GM12872 (cell line): ENCODE results near the gene STUB1.

Source experiments
- TF ChIP-seq, protein P1 (sequence below): IDR thresholded peaks from 3 replicates; pipeline ENCODE4 v1.5.1; 2011; ENCODE audit warnings: low read depth, mild to moderate bottlenecking, low read length, moderate library complexity; ENCODE audit not compliant: insufficient read depth

The STUB1 gene

GRCh38 chr16:640614-641013, 39.6 kb upstream of the STUB1 start:
- TF ChIP-seq, protein P1, sequence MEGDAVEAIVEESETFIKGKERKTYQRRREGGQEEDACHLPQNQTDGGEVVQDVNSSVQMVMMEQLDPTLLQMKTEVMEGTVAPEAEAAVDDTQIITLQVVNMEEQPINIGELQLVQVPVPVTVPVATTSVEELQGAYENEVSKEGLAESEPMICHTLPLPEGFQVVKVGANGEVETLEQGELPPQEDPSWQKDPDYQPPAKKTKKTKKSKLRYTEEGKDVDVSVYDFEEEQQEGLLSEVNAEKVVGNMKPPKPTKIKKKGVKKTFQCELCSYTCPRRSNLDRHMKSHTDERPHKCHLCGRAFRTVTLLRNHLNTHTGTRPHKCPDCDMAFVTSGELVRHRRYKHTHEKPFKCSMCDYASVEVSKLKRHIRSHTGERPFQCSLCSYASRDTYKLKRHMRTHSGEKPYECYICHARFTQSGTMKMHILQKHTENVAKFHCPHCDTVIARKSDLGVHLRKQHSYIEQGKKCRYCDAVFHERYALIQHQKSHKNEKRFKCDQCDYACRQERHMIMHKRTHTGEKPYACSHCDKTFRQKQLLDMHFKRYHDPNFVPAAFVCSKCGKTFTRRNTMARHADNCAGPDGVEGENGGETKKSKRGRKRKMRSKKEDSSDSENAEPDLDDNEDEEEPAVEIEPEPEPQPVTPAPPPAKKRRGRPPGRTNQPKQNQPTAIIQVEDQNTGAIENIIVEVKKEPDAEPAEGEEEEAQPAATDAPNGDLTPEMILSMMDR = no peak

GRCh38 chr16:641326-642188, 38.7 kb upstream of the STUB1 start, which contains the start of gene MCRIP2:
MCRIP2 (plus strand) TSS chr16:641828; CDS start chr16:641992, 164 bp downstream.
- TF ChIP-seq, protein P1 = no peak

DNA sequence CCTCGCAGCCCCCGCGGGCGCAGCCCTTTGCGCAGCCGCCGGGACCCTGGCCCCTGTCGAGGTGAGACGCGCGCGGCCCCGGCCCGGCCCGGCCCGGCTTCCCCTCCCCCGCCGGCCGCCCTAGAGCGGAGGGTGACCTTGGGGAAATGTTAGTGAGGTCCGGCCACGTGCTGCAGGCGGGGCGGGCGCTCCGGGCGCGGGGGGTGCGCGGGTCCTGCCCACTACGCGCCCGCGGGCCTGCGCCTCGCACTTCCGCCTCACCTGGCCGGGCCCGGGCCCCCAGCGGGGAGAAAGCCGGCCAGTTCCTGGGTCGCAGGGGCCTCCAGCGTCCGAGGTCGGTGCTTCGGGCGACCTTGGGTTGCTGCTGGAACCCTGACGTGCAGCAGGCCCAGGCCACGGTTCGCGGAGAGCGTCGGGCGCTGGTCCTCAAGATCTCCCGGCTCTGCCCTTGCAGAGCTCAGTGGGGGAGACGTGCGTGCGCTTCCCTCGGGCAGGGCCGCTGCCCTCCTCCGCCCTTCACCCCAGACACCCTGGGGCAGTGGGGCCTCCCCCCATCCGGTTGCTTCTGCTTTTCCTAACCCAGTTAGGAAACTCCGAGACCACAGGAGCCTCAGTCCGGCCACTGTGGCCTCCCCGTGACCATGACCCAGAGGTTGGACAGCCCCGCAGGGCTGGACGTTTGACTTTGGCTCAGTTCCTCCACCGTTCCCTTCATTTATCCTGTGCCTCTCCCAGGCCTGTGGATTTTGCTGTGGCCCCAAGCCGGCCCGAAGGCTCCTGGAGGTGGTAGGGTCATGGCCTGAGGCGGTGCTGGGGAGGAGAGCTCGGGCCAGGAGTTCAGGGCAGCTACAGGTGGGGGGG, 37.8 kb upstream of the STUB1 start:
- TF ChIP-seq, protein P1 = no peak

- TF ChIP-seq, protein P1 = no peak
Measured at GRCh38 chr16:643050-643368, 37.2 kb upstream of the STUB1 start.

GRCh38 chr16:644556-644955, 35.7 kb upstream of the STUB1 start:
- TF ChIP-seq, protein P1 = no peak

DNA sequence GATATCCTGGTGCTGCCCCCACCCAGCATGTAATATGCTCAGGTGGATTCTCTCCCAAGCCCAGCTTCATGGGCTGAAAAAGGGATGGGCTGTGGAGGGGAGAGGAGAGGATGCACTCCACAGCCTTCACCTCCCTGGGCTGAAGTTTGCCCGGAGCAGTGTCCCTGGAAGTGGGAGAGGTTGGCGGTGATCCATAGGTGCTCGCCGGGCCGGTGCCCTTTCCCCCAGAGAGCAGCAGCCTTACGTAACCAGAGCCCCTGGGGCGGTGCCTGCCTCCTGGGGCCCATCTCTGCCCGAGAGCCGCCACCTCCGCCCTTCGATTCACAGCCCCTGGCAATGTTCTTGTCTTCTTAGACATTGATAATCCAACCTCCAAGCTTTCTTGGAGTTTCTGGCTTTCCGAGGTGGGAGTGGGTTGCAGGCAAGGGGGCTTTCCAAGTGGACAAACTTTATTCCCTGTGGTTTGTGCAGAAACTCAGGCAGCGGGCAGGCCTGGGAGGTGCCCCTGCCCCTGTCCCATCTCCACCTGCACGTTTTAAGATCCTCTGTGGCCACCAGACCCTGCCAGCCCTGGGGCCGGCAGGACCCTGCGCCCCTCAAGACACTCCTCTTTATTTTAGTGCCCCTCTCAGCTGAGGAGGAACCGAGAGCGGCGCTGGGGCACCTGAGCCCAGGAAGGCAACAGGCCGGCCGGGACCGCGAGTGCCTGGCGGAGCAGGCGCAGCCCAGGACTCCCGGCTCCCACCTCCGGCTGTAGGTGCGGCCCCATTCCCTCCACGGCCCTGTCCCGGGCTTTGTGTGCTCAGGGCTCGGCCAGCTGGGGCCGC, 34.1 kb upstream of the STUB1 start:
- TF ChIP-seq, protein P1 = no peak
